GM19328 (cell line): ENCODE measurements around the gene ENOX2.
"Not testable (repeated sequence)": the region's sequence is repeated elsewhere in the genome, so short reads cannot be mapped to it uniquely, and the experiment has no call there.

ENCODE experiments used
- ATAC-seq: cut with Tn5 transposase; IDR thresholded peaks from one replicate; pipeline ENCODE4 v1.9.1; 2021; ENCODE audit warnings: mild to moderate bottlenecking, moderate library complexity; ENCODE audit not compliant: unreplicated experiment

Gene ENOX2

GRCh38 chrX:130828641-130829040, 74.4 kb downstream of the ENOX2 start:
- no peak for ATAC-seq

GRCh38 chrX:130827648-130828047, 75.4 kb downstream of the ENOX2 start:
- no peak for ATAC-seq

- no peak for ATAC-seq
Measured at GRCh38 chrX:130826249-130826648, 76.8 kb downstream of the ENOX2 start.

DNA sequence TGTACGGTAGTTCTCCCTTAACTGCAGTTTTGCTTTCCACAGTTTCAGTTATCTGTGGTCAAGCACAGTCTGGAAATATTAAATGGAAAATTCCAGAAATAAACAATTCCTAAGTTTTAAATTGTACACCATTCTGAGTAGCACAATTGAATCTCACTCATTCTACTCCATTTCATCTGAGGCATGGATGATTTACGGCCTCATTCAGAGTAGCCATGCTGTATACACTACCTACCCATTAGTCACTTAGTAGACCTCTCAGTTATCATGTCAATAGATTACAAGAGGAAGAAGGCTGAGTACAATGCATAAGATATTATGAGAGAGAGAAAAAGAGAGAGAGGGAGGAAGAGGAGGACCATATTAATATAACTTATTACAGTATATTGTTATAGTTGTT, 77.5 kb downstream of the ENOX2 start:
- no peak for ATAC-seq

GRCh38 chrX:130819367-130819766, 83.6 kb downstream of the ENOX2 start:
- not testable (repeated sequence) for ATAC-seq

DNA sequence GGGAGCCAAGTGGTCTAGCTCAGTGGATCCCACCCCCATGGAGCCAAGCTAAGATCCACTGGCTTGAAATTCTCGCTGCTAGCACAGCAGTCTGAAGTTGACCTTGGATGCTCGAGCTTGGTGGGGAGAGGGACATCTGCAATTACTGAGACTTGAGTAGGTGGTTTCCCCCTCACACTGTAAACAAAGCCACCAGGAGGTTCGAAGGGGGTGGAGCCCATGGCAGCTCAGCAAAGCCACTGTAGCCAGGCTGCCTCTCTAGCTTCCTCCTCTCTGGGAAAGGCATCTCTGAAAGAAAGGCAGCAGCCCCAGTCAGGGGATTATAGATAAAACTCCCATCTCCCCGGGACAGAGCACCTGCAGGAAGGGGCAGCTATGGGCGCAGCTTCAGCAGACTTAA, 89.1 kb downstream of the ENOX2 start:
- ATAC-seq, result not testable (repeated sequence)

DNA sequence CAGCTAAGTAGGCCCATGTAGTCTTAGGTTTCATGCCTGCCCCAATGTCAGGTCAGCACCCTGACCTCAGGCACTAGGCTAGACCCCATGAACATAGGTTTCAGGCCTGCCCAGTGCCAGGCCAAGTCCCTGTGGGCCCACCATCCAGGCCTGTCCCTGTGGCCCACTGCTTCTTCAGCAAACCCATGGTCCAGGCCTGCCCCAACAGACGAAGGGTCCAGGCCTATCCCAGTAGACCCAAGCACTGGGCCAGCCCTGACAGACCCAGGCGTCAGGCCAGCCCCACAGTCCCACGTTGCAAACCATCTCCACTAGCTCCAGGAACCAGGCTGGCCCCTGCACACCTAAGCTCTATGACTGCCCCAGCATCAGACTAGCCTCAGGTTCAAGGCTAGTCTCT, 92.4 kb downstream of the ENOX2 start:
- no peak for ATAC-seq

- no peak for ATAC-seq
Measured at GRCh38 chrX:130805903-130806302, 97.1 kb downstream of the ENOX2 start.

DNA sequence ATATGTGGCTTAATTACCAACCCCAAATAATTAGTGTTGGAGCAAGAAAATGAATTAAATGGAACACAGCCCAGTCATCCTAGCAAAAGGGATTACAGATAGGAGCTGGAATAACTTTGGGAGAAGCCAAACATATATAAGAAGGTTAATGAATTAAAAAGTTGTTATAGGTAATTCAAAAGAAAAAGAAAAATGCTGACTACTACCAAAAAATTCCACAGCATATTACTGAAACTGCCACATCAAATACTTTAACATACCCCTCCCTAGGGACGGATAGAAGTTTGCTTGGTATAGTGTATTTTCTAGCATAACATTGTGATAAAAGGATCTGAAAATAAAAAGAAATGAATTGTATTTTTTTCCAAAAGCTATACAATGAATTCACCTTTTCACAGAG, 99.5 kb downstream of the ENOX2 start:
- no peak for ATAC-seq

- no peak for ATAC-seq
Measured at GRCh38 chrX:130801901-130802300, 101.1 kb downstream of the ENOX2 start.

GRCh38 chrX:130799393-130799792, 103.6 kb downstream of the ENOX2 start:
- ATAC-seq, result no peak

DNA sequence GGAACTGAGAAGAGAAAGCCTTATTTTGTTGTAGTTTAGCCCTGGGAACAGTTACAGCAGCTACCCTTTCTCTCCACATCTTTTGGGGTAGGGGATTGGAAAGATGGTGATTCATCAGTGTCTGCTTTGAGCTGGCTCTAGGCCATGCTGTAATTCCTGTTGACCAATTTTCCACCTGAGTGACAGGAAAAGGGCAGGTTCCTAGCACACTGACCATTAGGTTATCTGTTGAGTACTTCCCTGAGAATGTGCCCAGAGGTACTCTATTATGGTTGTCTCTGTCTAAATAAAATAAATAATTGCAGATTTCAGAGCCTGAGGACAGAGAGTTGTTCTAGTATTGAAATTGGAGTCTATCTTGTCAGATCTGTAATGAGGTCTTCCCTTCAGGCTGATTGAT, 109.0 kb downstream of the ENOX2 start:
- no peak for ATAC-seq

DNA sequence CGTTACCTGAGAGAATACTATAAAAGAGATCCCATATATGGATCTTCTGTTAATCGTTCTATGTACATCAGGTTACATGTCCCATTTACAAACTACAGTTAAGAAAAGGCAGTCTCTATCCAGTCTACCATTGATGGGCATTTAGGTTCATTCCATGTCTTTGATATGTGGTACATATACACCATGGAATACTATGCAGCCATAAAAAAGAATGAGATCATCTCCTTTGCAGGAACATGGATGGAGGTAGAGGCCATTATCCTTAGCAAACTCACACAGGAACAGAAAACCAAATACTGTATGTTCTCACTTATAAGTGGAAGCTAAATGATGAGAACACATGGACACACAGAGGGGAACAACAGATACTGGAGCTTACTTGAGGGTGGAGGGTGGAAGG, 111.1 kb downstream of the ENOX2 start:
- not testable (repeated sequence) for ATAC-seq

GRCh38 chrX:130789793-130790192, 113.2 kb downstream of the ENOX2 start:
- ATAC-seq, result no peak

DNA sequence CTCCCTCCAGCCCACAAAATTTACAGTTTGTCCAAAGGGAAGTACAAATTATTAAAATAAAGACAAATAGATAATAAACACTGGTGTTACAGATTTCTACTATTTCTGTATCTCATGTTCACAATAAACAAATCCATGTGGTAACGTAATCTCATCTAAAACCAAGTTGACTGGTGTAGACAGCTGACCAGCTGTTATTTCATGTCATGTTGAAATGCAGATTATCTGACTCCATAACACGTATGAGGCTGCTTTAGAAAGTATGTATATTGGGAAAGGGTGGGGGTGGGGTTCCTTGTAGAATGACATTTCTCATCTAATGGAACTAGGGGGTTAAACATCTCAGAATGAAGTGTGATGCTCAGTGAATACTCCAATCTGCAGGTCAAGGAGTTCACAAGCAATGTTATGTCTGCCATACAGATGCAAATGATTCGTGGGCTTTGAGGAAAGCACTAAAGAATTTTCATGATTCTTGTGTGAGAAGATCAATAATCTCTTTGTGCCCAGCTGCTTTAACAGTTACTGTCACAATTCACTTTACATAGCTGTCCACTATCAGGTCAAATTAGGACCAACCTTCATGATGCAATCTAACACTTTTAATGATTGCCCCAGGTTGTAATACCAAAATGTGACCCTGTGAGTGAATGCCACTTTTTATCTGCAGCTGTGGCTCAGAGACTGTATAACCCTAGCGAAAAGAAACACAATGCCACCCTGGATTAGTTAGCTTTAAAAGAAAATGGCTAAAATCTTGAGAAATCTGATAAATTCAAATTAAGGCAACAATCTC, 114.0 kb downstream of the ENOX2 start:
- no peak for ATAC-seq

DNA sequence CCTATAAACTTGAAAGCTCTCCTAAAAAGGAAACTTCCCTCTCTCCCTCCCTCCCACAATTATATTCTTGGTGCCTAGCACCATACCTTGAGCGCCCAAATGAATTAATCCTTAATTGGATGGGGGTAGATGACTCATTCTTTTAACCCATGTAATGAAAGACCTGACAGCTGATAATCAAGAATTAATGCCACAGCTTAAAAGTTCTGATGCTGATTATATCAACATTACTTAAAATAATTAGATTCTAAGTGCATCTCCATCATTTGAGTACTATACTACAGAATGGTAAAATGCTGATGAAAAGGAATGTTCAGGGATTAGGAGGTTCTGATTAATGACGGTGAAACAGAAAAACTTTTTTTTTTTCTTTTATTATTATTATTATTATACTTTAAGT, 117.0 kb downstream of the ENOX2 start:
- ATAC-seq, result no peak

- no peak for ATAC-seq
Measured at GRCh38 chrX:130778773-130779172, 124.2 kb downstream of the ENOX2 start.

GRCh38 chrX:130775849-130776248, 127.2 kb downstream of the ENOX2 start:
- ATAC-seq, result no peak

DNA sequence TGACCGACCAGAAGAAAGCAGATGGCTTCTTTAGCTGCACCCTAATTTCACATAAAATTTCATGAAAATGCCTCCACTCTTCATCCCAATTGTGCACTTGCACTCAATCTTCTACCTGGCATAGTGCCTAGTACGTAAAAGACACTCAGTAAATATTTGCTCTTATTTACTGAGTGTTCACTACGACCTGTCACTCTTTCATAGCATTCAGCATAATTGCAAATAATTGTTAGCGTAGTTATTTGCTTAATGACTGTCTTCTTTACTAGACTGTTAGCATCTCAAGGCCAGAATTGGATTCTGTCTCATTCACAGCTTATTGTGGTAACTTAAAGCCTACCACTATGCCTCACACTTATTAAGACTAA, 130.2 kb downstream of the ENOX2 start:
- no peak for ATAC-seq

DNA sequence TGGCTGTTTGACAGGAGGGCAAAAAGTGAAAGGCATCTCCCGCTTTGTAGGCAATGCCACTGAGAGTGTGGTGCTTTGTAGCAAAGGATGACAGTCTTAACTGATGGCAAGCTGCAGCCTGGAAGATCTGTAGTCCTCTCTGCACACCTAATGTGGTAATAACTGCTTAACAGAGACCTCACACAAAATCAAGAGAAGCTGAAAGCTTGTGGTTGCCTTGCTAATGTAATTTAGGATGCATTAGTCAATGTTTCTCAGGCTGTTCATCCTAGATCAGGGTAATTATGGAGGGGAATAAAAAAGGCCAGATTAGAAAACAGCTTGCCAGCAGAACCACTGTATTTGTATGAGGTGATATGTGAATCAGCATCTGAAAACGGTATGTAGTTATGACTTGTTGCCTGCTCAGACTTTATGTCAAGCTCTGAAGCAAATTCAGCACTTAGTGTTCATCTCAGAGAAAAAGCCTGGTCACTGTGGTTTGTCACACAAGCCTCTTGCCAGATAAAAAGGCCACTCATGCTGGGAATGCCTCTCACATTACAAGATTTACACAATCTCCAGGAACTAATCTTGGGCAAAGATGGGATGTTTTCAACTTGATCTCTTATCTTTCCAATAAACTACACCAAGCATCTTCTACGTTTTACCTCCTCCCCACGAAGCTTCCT, 130.8 kb downstream of the ENOX2 start:
- ATAC-seq, result no peak

DNA sequence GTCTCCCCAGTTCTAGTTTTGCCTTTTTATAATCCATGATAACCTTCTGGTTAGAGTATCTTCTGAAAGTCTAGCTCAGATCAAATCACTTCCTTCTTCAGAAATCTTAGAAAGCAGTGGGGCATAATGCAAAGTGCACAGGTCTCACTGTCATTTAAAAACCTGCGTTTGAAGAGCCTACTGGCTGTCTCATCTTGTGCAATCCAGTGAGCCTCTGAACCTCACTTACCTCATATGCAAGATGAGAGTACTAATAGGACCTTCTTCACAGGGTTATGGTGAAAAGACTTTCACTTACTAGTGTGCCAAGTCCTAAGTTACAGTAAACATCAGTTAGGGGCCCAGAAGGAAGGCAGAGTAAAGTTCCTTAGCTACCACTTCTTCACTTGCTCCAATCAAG, 131.4 kb downstream of the ENOX2 start:
- ATAC-seq, result no peak

- ATAC-seq, result no peak
Measured at GRCh38 chrX:130771230-130771629, 131.8 kb downstream of the ENOX2 start.

- ATAC-seq, result no peak
Measured at GRCh38 chrX:130770615-130771014, 132.4 kb downstream of the ENOX2 start.
